Ovary (tissue), 3 donors: Measurements from ENCODE around the gene LSP1.

Source experiments
- EP300 ChIP-seq: sonication (generic); formaldehyde crosslinking; IDR thresholded peaks from one replicate; pipeline ENCODE4 v1.6.1; 2017; ENCODE audit warnings: antibody characterized with exemption
- POLR2A ChIP-seq: fragments of 450-650 bp; IDR thresholded peaks from one replicate; pipeline ENCODE4 v1.6.1; 2017; ENCODE audit warnings: antibody characterized with exemption, mild to moderate bottlenecking, moderate library complexity
- TF ChIP-seq, protein P1 (sequence below), 3 donors: fragments of 450-650 bp in 2 of 3; fragments of 200-600 bp in 1 of 3; IDR thresholded peaks; one replicate each; pipeline versions ENCODE4 v1.5.1 to v1.8.0; 2016 to 2022; ENCODE audit warnings: antibody characterized with exemption in 3 of 3, mild to moderate bottlenecking in 1 of 3
- donor health status: DM: no; HTN: no; CAD: no.

DNA sequence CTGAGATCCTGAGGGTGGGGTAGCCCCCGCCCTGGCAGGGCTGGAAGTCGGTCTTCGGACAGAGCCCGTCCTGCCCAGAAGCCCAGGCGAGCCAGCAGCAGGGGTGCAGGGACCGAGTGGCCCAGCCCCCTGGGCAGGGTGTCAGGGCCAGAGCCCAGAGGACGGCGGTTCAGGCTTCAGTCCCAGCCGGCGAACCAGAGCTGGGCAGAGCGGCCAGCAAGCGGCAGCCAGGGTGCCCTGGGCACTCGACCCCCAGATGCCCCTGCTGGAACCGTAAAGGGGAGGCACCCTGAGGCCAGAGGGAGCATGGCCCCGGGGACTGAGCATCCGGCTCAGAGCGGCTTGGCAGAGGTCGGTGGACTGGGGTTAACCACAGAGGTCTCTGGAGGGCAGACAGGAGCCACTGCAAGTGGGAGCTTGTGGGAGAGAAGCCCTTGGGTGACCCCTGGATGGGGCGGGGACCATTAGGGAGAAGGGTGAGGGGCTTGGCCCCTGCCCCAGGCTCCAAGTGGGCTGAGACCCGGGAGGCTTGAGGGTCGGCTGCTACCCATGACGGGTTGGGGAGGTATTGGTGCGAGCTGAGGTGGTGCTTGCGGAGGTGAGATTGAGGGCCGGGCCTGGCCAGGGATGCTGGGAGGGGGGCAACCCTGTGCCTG is 15.9 kb downstream of the LSP1 start:
- no peak for TF ChIP-seq POLR2A
- TF ChIP-seq, protein P1, sequence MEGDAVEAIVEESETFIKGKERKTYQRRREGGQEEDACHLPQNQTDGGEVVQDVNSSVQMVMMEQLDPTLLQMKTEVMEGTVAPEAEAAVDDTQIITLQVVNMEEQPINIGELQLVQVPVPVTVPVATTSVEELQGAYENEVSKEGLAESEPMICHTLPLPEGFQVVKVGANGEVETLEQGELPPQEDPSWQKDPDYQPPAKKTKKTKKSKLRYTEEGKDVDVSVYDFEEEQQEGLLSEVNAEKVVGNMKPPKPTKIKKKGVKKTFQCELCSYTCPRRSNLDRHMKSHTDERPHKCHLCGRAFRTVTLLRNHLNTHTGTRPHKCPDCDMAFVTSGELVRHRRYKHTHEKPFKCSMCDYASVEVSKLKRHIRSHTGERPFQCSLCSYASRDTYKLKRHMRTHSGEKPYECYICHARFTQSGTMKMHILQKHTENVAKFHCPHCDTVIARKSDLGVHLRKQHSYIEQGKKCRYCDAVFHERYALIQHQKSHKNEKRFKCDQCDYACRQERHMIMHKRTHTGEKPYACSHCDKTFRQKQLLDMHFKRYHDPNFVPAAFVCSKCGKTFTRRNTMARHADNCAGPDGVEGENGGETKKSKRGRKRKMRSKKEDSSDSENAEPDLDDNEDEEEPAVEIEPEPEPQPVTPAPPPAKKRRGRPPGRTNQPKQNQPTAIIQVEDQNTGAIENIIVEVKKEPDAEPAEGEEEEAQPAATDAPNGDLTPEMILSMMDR (IDR thresholded peaks at IDR 0.05), result no peak
- no peak for TF ChIP-seq EP300
